ENCODE results near the gene CDK18.

The CDK18 gene

DNA sequence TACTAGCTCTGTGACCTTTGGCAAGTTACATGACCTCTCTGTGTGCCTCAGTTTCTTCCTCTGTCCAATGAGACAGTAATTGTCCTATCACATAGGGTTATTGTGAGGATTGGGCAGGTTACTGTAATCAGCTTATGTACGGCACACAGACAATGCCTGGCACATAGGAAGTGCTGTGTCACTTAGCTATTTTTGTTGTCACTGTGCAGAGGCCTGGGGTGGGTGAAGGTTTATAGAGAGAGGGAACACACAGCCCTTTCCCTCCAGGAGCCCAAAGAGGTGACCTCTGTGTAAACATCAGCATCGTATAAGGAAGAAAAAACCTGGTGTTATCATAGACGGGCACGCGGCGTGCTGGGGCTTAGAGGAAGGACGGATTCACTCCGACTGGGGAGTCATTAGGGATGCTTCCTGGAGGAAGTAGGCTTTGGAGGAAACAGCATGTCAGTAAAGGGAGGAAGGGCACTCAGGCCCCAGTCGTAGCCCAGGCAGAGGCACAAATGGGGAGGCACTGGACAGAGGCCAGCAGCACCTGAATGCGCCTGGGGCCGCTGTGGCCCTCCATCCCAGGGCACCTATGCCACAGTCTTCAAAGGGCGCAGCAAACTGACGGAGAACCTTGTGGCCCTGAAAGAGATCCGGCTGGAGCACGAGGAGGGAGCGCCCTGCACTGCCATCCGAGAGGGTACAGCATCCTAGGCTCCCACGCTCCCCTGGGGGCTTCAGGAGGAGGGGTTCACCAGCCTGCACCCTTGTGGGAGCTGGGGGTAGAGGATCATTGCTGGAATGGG, 21.2 kb downstream of the CDK18 start:
- 92 to 95% methylated on average over 17 of the region's 18 CpGs for WGBS, 2 experiments (ENCODE audit: insufficient coverage in 2 of 2)
- no peak overlapping the region for H3K27ac ChIP-seq (ENCODE audit: low read depth, low read length, severe bottlenecking)
- H3K4me1 ChIP-seq (ENCODE audit: control insufficient read depth, insufficient read depth, low read length, poor library complexity, severe bottlenecking) = peaks cover 4% of the 10 kb centered on the region

DNA sequence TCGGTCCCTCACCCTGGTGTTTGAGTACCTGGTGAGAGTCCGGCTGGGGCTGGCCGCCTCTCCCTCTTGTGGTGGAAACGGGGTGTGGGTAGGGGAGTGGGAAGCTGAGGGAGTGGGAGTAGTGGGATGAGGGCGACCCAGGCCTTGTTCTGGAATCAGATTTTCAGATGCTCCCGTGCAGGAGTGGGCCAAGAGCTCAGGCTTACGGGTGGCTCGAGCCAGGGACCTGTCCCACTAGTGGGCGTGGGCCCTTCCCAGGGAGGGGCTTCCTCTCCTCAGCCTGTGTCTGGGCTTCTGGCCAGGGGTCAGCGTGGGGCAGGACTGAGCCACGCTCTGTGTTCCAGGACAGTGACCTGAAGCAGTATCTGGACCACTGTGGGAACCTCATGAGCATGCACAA, 22.0 kb downstream of the CDK18 start:
- peaks cover 3% of the 10 kb centered on the region for H3K36me3 ChIP-seq (ENCODE audit: control insufficient read depth, insufficient read depth, low read length)
- 86 to 93% methylated on average over 9 of the region's 11 CpGs for WGBS, 2 experiments (ENCODE audit: insufficient coverage in 2 of 2)
- peaks cover 4% of the 10 kb centered on the region for H3K4me1 ChIP-seq (ENCODE audit: control insufficient read depth, insufficient read depth, low read length, poor library complexity, severe bottlenecking)
- no peak overlapping the region for H3K27ac ChIP-seq (ENCODE audit: low read depth, low read length, severe bottlenecking)
- H3K4me3 ChIP-seq (ENCODE audit: extremely low read depth, insufficient read depth, low read length, poor library complexity, severe bottlenecking) = no peak overlapping the region
- no peaks in the 10 kb centered on the region for H3K9me3 ChIP-seq (ENCODE audit: control insufficient read depth, low read length)

More for the DNA sequence above, 21.2 kb downstream of the CDK18 start:
- peaks cover 1% of the 10 kb centered on the region for H3K36me3 ChIP-seq (ENCODE audit: control insufficient read depth, insufficient read depth, low read length)
- H3K9me3 ChIP-seq (ENCODE audit: control insufficient read depth, low read length) = no peaks in the 10 kb centered on the region
- no peak overlapping the region for H3K4me3 ChIP-seq (ENCODE audit: extremely low read depth, insufficient read depth, low read length, poor library complexity, severe bottlenecking)

DNA sequence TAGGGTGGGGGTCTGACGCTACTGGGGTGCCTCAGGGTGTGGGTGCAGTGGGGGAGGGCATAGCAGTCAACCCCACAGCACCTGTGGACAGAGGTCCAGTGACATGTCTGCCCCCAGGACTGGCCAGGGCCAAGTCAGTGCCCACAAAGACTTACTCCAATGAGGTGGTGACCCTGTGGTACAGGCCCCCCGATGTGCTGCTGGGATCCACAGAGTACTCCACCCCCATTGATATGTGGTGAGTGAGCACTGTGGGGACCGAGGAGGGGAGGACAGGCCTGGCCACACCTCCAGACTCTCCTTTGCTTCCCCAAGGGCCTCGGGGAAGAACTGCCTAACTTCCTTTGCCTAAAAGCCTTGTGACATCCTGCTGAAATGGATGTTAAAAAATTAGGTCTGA, 23.5 kb downstream of the CDK18 start:
- 92 to 100% methylated on average over 1 to 2 of the region's 4 CpGs for WGBS, 2 experiments (ENCODE audit: insufficient coverage in 2 of 2)
- no peak overlapping the region for H3K27ac ChIP-seq (ENCODE audit: low read depth, low read length, severe bottlenecking)
- H3K4me1 ChIP-seq (ENCODE audit: control insufficient read depth, insufficient read depth, low read length, poor library complexity, severe bottlenecking) = peaks cover 4% of the 10 kb centered on the region
- peaks cover 3% of the 10 kb centered on the region for H3K36me3 ChIP-seq (ENCODE audit: control insufficient read depth, insufficient read depth, low read length)
- no peaks in the 10 kb centered on the region for H3K9me3 ChIP-seq (ENCODE audit: control insufficient read depth, low read length)
- no peak overlapping the region for H3K4me3 ChIP-seq (ENCODE audit: extremely low read depth, insufficient read depth, low read length, poor library complexity, severe bottlenecking)

DNA sequence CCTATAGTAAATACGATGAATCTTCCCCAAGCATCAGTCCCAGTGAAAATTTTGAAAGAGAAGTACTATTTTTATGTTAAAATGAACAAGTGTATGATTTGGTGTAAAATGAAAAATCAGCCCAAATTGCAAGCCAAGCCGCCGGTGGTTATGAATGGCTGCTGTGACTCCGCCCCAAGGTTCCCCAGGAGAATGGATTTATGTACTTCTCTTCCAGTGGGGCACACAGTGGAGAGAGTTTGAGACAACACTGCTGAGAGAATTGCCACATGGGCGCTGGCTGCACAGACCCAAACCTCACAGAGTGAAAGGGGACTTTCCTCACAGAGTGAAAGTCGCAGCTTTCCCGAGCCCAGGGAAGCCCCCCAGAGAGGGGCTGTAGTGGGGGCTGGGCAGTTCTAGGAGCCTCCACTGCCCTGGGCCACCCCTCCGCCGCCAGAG, 24.0 kb downstream of the CDK18 start:
- peaks cover 4% of the 10 kb centered on the region for H3K4me1 ChIP-seq (ENCODE audit: control insufficient read depth, insufficient read depth, low read length, poor library complexity, severe bottlenecking)
- no peaks in the 10 kb centered on the region for H3K9me3 ChIP-seq (ENCODE audit: control insufficient read depth, low read length)
- peaks cover 3% of the 10 kb centered on the region for H3K36me3 ChIP-seq (ENCODE audit: control insufficient read depth, insufficient read depth, low read length)
- H3K27ac ChIP-seq (ENCODE audit: low read depth, low read length, severe bottlenecking) = no peak overlapping the region
- H3K4me3 ChIP-seq (ENCODE audit: extremely low read depth, insufficient read depth, low read length, poor library complexity, severe bottlenecking) = no peak overlapping the region
- 47 to 55% methylated on average over 6 to 8 of the region's 9 CpGs for WGBS, 2 experiments (ENCODE audit: insufficient coverage in 2 of 2)

DNA sequence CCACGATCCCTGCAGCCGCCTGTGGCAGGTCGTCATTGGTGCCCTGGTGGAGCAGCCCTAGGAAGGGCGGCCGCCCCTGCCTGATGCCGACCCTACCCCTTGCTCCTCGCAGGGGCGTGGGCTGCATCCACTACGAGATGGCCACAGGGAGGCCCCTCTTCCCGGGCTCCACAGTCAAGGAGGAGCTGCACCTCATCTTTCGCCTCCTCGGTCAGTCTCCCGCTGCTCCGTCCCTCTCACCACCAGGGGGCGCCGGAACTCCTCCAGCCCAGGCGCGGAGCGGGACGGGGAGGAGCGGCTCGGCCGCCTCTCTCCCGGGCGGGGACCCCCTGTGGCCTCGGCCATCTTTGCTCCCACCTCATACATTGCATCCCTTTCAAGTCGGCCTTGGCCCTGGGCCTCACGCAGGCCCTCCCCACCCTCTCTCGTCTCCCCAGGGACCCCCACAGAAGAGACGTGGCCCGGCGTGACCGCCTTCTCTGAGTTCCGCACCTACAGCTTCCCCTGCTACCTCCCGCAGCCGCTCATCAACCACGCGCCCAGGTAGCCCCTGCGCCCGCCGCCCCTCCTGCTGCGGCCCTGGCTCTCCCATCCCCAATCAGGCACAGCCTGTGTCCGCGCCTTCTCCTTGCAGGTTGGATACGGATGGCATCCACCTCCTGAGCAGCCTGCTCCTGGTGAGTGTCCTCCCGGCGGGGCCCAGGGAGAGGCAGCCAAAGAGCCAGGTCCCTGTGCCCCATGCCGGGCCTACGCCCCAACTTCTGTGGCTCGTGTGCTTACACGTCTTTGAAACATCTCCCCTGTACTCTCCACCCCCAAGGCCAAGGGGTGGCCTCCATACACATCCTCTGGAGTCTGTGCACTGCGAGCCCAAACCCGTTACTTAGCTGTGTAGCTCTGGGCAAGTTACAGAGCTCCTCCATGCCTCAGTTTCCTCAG, 24.7 kb downstream of the CDK18 start:
- Histone ChIP-seq H3K4me3 (ENCODE audit: extremely low read depth, insufficient read depth, low read length, poor library complexity, severe bottlenecking) (no peak overlapping the region), H3K9me3 (ENCODE audit: control insufficient read depth, low read length) (no peaks in the 10 kb centered on the region), H3K36me3 (ENCODE audit: control insufficient read depth, insufficient read depth, low read length) (peaks cover 3% of the 10 kb centered on the region), H3K27ac (ENCODE audit: low read depth, low read length, severe bottlenecking) (no peak overlapping the region), H3K4me1 (ENCODE audit: control insufficient read depth, insufficient read depth, low read length, poor library complexity, severe bottlenecking) (peaks cover 4% of the 10 kb centered on the region)
- 31 to 51% methylated on average over 36 to 47 of the region's 53 CpGs for WGBS, 2 experiments (ENCODE audit: insufficient coverage in 2 of 2)

DNA sequence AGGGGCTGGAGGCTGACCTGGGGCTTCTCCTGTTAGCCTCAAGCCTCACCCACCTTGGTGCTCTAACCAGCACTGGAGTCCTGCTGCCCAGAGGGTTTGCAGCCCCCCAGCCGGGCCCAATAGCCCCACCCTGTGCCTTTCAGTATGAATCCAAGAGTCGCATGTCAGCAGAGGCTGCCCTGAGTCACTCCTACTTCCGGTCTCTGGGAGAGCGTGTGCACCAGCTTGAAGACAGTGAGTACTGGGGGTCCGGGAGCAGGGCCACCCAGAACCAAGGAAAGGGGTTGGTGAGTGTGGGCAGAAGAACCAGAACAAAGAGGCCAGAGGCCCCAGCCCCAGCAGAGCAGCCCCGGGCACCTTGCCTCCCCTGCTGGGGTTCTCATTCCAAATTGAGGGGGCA, 25.6 kb downstream of the CDK18 start:
- 72 to 75% methylated on average over 5 to 6 of the region's 6 CpGs for WGBS, 2 experiments (ENCODE audit: insufficient coverage in 2 of 2)
- no peak overlapping the region for H3K4me3 ChIP-seq (ENCODE audit: extremely low read depth, insufficient read depth, low read length, poor library complexity, severe bottlenecking)
- no peaks in the 10 kb centered on the region for H3K9me3 ChIP-seq (ENCODE audit: control insufficient read depth, low read length)
- no peak overlapping the region for H3K27ac ChIP-seq (ENCODE audit: low read depth, low read length, severe bottlenecking)
- peaks cover 4% of the 10 kb centered on the region for H3K4me1 ChIP-seq (ENCODE audit: control insufficient read depth, insufficient read depth, low read length, poor library complexity, severe bottlenecking)
- peaks cover 3% of the 10 kb centered on the region for H3K36me3 ChIP-seq (ENCODE audit: control insufficient read depth, insufficient read depth, low read length)

DNA sequence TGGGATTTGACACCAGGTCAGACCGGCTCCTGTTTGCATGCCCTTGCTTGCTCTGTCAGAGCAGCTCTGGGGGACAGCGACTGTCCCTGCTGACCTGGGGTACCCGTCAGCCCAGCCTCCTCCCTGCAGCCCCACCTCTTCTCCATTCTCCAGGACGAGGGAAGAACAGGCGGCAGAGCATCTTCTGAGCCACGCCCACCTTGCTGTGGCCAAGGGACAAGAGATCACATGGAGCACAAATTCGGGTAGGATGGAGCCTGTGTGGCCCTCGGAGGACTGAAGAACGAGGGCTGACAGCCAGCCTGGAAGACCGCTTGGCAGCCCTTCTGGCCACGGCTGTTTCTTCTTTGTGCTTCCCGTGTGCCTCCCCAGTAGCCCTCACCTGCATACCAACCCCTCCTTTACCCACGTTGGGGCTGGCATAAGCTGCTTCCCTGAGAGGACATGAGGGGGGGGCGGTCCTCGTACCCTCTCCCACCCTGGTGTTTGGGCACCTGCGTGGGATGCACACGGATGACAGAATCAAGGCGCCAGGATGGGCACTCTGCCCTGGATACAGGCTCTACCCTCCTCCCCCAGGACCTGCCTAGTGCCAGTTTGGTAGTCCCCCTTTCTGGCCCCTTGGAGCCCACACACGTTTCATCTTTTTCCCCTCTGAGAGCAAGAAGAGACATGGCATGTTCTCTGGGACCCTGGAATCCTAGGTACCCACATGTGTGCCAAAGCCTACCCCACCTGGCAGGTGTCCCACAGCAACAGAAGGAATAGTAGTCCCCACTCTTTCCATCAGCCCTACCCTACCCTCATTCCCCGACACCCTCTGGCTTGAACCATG, 26.9 kb downstream of the CDK18 start:
- H3K36me3 ChIP-seq (ENCODE audit: control insufficient read depth, insufficient read depth, low read length) = peaks cover 3% of the 10 kb centered on the region
- H3K9me3 ChIP-seq (ENCODE audit: control insufficient read depth, low read length) = no peaks in the 10 kb centered on the region
- no peak overlapping the region for H3K4me3 ChIP-seq (ENCODE audit: extremely low read depth, insufficient read depth, low read length, poor library complexity, severe bottlenecking)
- no peak overlapping the region for H3K27ac ChIP-seq (ENCODE audit: low read depth, low read length, severe bottlenecking)
- 88 to 93% methylated on average over 14 to 19 of the region's 20 CpGs for WGBS, 2 experiments (ENCODE audit: insufficient coverage in 2 of 2)
- H3K4me1 ChIP-seq (ENCODE audit: control insufficient read depth, insufficient read depth, low read length, poor library complexity, severe bottlenecking) = peaks cover 4% of the 10 kb centered on the region

DNA sequence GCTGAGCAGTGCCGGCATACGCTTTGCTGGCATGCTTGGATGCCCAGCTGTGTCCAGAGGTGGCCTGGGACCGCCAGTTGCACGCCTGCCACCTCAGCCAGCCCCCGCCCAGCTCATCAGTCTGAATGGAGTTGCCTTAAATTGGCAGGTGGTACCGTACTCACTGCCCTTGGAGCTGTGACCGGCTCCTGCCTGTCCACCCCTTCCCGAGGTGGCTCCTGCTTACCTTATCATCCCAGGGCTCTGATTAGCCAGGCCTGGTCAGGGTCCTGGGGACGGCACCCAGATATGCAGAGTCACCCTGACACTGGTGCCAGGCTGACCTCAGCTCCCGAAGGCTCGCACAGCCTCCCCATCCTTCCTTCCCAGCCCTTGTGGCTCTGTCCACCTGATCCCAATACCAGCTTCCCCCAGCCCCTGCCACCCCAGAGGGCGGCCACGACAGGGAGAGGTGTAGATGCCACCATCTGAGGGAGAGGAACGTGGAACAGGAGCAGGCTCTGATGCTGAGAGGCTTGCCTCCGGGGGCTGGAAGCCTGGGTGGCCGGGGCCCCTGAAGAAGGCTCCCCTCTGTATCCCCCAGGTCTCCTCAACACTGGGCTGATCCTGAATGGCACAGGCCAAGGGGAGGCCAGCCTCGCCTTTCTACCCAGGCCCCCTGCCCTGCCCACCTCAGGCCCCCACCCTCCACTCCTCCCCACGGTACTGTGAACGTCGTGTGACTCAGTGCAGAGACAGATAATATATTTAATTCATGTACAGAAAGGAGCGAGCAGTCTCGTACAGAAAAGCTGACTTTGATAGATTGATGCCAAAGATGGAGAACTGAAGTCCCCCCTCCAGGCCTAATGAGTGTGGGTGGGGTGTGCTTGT, 27.8 kb downstream of the CDK18 start:
- WGBS, 2 experiments (ENCODE audit: insufficient coverage in 2 of 2) = 93 to 94% methylated on average over 15 to 19 of the region's 22 CpGs
- H3K9me3 ChIP-seq (ENCODE audit: control insufficient read depth, low read length) = no peaks in the 10 kb centered on the region
- H3K27ac ChIP-seq (ENCODE audit: low read depth, low read length, severe bottlenecking) = no peak overlapping the region
- H3K4me1 ChIP-seq (ENCODE audit: control insufficient read depth, insufficient read depth, low read length, poor library complexity, severe bottlenecking) = peaks cover 4% of the 10 kb centered on the region
- H3K4me3 ChIP-seq (ENCODE audit: extremely low read depth, insufficient read depth, low read length, poor library complexity, severe bottlenecking) = no peak overlapping the region
- H3K36me3 ChIP-seq (ENCODE audit: control insufficient read depth, insufficient read depth, low read length) = peaks cover 3% of the 10 kb centered on the region

DNA sequence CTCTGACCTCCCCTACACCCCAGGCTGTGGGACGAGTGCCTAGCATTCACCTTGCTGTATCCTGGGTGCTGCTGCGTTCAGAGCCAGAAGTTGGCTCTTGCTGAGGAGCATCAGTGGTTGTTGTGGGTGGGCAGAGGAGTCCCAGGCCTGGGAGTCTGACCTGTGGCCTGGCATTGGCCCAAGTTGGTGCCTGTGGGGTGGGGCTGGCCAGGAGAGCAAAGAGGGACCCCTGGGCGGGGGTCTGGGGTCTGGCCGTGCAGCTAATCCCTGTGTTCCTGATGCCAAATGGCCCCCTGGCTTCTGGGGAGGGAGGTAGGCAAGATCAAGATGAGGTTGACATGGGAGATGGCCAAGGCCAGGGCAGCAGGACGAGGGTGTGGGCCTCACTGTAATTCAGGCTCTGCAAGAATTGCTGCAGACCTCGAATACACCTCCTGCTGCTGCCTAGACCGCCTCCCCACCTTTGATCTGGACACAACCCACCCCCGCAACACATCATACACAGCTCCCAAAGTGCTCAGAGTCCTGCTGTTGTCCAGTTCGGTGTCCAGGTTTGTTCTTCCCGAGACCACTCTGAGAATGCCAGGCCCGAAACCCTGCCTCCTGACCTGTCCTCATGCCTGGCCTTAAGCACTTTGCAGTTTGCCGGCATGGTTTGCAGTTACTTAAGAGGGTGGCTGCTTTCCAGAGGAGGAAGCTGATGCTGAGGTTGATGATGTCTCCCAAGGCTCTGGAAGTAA, 28.7 kb downstream of the CDK18 start:
- WGBS, 2 experiments (ENCODE audit: insufficient coverage in 2 of 2) = 71 to 88% methylated on average over 4 to 10 of the region's 12 CpGs

More for the DNA sequence above, 28.7 kb downstream of the CDK18 start:
- Histone ChIP-seq H3K27ac (ENCODE audit: low read depth, low read length, severe bottlenecking) (no peak overlapping the region), H3K4me3 (ENCODE audit: extremely low read depth, insufficient read depth, low read length, poor library complexity, severe bottlenecking) (no peak overlapping the region), H3K36me3 (ENCODE audit: control insufficient read depth, insufficient read depth, low read length) (peaks cover 3% of the 10 kb centered on the region), H3K4me1 (ENCODE audit: control insufficient read depth, insufficient read depth, low read length, poor library complexity, severe bottlenecking) (peaks cover 4% of the 10 kb centered on the region), H3K9me3 (ENCODE audit: control insufficient read depth, low read length) (no peaks in the 10 kb centered on the region)

Data from mesodermal cell (in vitro differentiated cells).